Left forelimb (tissue), 1 donor: Measurements from ENCODE around the gene TM2D3.

Experiments
- DNase-seq: peaks from one replicate; pipeline ENCODE4 v3.0.0-alpha.2; 2018; ENCODE audit warnings: low spot score

TM2D3 gene

DNA sequence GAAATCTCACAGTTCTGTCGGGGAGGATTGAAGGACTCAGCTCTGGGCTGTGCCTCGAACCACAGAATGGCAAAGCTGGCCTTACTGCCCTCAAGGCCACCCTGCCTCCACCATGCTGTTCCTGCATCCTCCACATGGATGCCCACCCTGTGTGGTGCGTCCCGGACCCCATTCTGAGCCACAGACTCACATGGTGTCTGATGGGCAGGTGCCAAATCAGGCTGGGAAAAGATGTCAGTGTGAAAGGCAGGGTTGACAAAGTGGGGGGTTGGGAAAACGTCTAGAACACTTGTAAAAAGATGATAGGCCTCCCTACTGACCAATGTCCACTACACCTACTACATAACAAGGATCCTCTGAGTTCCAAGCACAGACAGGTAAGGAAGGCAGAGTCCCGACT lies 49.4 kb downstream of the TM2D3 start:
- DNase-seq, result no peak

DNA sequence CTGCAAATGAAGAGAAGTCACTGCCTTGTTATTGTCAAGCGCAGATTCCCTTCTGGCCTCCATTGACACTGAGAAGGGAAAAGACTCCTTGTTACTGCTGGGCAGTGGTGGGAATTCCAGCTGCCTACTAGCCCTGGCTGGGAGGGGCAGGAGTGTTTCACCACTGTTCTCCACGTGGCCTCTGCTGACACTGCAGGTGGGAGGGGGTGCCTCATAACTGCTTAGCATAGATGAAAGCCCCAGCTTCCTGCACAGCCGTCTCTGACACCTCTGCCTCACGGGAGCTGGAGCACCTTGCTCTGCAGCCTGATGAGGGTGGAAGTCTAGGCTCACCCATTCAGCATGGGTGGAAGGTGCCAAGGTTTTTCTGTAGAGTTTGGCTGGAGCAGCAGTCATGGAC lies 52.1 kb downstream of the TM2D3 start:
- DNase-seq, result no peak

DNA sequence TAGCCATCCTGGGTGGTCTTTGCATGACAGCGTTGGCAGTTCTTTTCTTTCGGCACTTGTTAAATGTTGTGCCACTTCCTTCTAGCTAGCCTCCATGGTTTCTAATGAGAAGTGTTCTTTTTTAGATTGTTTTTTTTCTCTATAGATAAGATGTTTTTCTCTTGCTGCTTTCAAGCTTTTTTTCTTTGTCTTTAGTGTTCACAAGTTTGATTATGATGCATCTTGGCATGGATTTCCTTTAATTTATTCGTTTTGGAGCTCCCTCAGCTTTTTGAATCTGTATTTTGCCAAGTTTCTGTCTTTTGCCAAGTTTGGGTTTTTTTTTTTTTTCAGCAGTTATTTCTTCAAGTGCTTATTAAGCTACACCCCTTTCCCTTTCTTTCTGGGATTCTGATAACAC lies 53.1 kb downstream of the TM2D3 start:
- no peak for DNase-seq

DNA sequence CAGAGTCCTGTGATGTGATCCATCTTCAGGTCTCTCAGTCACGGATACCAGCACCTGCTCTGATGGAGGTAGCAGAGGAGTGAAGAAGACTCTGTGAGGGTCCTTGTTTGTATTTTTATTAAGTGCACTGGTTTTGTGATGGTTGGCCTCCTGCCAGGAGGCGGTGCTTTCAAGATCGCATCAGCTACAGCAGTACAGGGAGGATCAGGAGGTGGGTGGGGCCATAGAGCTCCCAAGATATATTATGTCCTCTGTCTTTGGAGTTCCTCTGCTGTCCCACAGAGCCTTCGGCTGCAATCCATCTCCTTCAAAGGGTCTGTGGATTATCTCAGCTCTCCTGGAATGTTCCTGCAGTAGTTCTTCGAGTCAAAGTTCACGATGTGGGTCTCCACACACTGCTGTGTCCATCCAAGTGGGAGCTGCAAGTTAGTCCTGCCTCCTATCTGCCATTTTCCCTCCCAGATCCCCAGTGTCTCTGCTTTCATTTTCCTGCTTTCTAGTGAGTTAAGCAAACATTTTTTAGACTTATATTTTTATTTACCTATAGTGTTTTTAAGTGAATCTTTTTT lies 54.7 kb downstream of the TM2D3 start:
- no peak for DNase-seq

DNA sequence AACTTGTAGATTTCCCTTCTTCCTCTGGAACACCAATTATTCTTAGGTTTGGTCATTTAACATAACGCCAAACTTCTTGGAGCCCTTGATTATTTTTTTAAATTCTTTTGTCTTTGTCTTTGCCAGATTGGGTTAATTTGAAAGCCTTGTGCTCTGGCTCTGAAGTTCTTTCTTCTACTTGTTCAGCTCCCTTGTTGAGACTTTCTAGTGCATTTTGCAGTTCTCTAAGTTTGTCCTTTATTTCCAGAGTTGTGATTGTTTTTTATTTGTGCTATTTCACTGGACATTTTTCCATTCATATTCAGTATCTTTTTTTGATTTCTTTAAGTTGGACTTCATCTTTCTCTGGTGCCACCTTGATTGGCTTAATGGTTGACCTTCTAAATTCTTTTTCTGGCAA lies 55.5 kb downstream of the TM2D3 start:
- no peak for DNase-seq
